Measurements from ENCODE around the gene HSPA8.

Gene HSPA8

DNA sequence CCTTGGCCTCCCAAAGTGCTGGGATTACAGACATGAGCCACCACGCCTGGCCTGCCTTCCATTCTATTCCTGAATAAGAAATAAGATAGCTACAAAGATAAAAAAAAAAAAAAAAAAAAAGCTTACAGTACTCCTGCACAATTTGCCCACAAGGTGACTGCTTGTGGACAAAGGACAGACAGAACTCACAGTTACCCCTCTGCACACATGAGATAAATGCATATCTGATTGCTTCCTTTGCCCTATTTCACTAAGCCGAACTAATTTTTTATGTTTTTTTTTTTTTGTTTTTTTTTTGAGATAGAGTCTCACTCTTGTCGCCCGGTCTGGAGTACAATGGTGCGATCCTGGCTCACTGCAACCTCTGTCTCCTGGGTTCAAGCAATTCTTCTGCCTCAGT is 23.6 kb upstream of the HSPA8 start:
- POLR2A ChIA-PET (ENCODE audit: low non-redundant PET): interaction anchor here (1.4 kb wide), 1 partner anchor 23 kb away, joined by 3 read pairs; no protein-coding TSS in a partner anchor
- no peak overlapping the region for H3K27ac ChIP-seq
- DNase-seq (ENCODE audit: low spot score): no peak
- CTCF ChIA-PET: no interaction called here
- TF ChIP-seq, protein P1, sequence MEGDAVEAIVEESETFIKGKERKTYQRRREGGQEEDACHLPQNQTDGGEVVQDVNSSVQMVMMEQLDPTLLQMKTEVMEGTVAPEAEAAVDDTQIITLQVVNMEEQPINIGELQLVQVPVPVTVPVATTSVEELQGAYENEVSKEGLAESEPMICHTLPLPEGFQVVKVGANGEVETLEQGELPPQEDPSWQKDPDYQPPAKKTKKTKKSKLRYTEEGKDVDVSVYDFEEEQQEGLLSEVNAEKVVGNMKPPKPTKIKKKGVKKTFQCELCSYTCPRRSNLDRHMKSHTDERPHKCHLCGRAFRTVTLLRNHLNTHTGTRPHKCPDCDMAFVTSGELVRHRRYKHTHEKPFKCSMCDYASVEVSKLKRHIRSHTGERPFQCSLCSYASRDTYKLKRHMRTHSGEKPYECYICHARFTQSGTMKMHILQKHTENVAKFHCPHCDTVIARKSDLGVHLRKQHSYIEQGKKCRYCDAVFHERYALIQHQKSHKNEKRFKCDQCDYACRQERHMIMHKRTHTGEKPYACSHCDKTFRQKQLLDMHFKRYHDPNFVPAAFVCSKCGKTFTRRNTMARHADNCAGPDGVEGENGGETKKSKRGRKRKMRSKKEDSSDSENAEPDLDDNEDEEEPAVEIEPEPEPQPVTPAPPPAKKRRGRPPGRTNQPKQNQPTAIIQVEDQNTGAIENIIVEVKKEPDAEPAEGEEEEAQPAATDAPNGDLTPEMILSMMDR (conservative IDR thresholded peaks at IDR 0.05; ENCODE audit: low read depth): no peak

GRCh38 chr11:123084454-123084853 is 22.5 kb upstream of the HSPA8 start:
- POLR2A ChIA-PET (ENCODE audit: low non-redundant PET): interaction anchor here (1.4 kb wide), 1 partner anchor 22 kb away, joined by 3 read pairs; no protein-coding TSS in a partner anchor
- H3K27ac ChIP-seq: no peak overlapping the region
- CTCF ChIA-PET: interaction anchor here (0.7 kb wide), 1 partner anchor 21 kb away, joined by 5 read pairs; no protein-coding TSS in a partner anchor
- TF ChIP-seq, protein P1 (conservative IDR thresholded peaks at IDR 0.05; ENCODE audit: low read depth): no peak
- DNase-seq (ENCODE audit: low spot score): no peak

DNA sequence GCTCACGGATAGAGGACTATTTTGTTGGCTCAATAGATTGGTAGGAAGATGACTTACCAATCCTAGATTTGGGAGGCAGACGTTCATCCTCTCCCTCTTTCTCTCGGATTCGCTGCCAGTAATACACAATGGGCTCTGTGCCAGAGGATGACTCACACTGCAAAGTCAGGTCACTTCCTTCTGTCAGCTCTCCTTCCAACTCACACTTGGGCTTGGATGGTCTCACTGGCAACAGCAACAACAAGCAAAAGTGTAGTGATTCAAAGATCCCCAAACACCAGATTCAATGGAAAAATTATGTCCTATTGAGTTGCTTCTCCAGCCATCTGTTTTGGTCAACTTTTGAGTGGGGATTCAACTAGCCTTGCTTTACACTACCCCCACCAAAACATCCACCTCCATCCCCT is 21.7 kb upstream of the HSPA8 start:
- TF ChIP-seq, protein P1 (conservative IDR thresholded peaks at IDR 0.05; ENCODE audit: low read depth): no peak
- H3K27ac ChIP-seq: no peak overlapping the region
- ChIA-PET CTCF (interaction anchor here (0.7 kb wide), 1 partner anchor 275 kb away, joined by 3 read pairs; no protein-coding TSS in a partner anchor), POLR2A (ENCODE audit: low non-redundant PET) (no interaction called here)
- DNase-seq (ENCODE audit: low spot score): peak; percentile 83

DNA sequence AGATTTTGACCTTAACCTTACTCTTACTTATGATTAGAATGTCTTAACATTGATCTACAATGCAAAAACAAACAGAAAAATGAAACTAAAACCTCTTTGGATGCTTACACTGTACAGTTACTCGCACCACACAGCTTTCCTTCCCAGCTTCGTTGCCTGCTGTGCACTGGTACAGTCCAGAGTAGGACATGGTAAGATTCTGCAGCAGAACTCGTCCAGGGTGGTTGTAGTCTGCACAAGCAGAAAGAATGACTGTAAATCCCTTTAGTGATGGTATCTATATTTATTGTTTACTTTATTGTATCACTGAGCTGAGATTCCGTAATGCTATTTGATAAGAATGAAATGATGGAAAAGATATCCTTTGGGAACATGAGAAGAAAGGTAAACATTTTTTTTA is 21.0 kb upstream of the HSPA8 start:
- POLR2A ChIA-PET (ENCODE audit: low non-redundant PET): no interaction called here
- TF ChIP-seq, protein P1 (conservative IDR thresholded peaks at IDR 0.05; ENCODE audit: low read depth): no peak
- H3K27ac ChIP-seq: no peak overlapping the region

DNA sequence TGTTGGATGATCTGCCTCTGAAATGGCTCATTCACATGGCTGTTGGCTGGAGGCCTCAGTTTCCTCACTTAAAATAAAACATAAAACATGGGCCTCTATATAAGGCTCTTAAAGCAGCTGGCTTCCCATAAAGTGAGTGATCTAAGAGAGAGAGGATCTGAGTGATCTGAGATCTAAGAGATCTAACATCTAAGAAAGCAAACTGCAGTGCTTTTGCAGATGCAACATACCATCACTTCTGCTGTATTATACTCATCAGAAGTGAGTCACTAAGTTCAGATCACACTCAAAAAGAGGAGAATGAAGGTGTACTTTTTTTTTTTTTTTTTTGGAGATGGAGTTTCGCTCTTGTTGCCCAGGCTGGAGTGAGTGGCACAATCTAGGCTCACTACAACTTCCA is 18.1 kb upstream of the HSPA8 start:
- POLR2A ChIA-PET (ENCODE audit: low non-redundant PET): no interaction called here

More for the DNA sequence above, 21.0 kb upstream of the HSPA8 start:
- CTCF ChIA-PET: no interaction called here
- DNase-seq (ENCODE audit: low spot score): no peak

GRCh38 chr11:123076484-123076883 is 14.5 kb upstream of the HSPA8 start:
- CTCF ChIA-PET: no interaction called here
- DNase-seq (ENCODE audit: low spot score): no peak
- POLR2A ChIA-PET (ENCODE audit: low non-redundant PET): no interaction called here
- H3K27ac ChIP-seq: no peak overlapping the region
- TF ChIP-seq, protein P1 (conservative IDR thresholded peaks at IDR 0.05; ENCODE audit: low read depth): no peak

More for the DNA sequence above, 18.1 kb upstream of the HSPA8 start:
- DNase-seq (ENCODE audit: low spot score): no peak
- CTCF ChIA-PET: no interaction called here
- H3K27ac ChIP-seq: no peak overlapping the region
- TF ChIP-seq, protein P1 (conservative IDR thresholded peaks at IDR 0.05; ENCODE audit: low read depth): no peak

All from RWPE1 (cell line).